GM12874 (cell line): ENCODE results near the gene CLEC12A.

ENCODE experiments used
- CTCF ChIP-seq: IDR thresholded peaks from 2 replicates; pipeline ENCODE4 v1.5.1; 2011; ENCODE audit warnings: low read depth, mild to moderate bottlenecking, control low read depth, low read length, moderate library complexity; ENCODE audit not compliant: insufficient read depth

CLEC12A gene

GRCh38 chr12:10027311-10027710 is 56.1 kb downstream of the CLEC12A start:
- no peak for TF ChIP-seq CTCF

- TF ChIP-seq CTCF, result no peak
These were observed 56.5 kb downstream of the CLEC12A start for GRCh38 chr12:10027721-10028120.

- TF ChIP-seq CTCF, result no peak
These were observed 59.2 kb downstream of the CLEC12A start, which contains the start of gene CLEC9A for GRCh38 chr12:10030446-10030845. Gene CLEC9A (plus strand): TSS chr12:10030682. CDS start chr12:10052688, 22,006 bp downstream.

GRCh38 chr12:10031321-10031720 is 60.1 kb downstream of the CLEC12A start:
- TF ChIP-seq CTCF, result no peak

GRCh38 chr12:10031771-10032175 is 60.6 kb downstream of the CLEC12A start:
- no peak for TF ChIP-seq CTCF

GRCh38 chr12:10033783-10034545 is 62.8 kb downstream of the CLEC12A start:
- no peak for TF ChIP-seq CTCF
